H1 (cell line): Measurements from ENCODE around the gene WASF1. TPM values are rescaled to one million over a fixed set of nuclear protein-coding genes. Genes with fewer than 3 reads are reported as not detected.

ENCODE experiments used
- CBX5 ChIP-seq: fragments of 300-800, 300-1000 bp; sonication (generic); IDR thresholded peaks from 2 replicates; pipeline ENCODE4 v1.7.1; 2016; ENCODE audit warnings: antibody characterized with exemption, low read length, low read depth
- CHD2 ChIP-seq: IDR thresholded peaks from 2 replicates; pipeline ENCODE4 v1.6.1; 2012; ENCODE audit warnings: low read length, improper control_type of control experiment
- EGR1 ChIP-seq: IDR thresholded peaks from 2 replicates; pipeline ENCODE4 v1.6.1; 2011; ENCODE audit warnings: low read depth, low read length, borderline replicate concordance
- GABPA ChIP-seq: IDR thresholded peaks from 2 replicates; pipeline ENCODE4 v1.6.1; 2011; ENCODE audit warnings: mild to moderate bottlenecking, low read length, moderate library complexity, borderline replicate concordance; ENCODE audit not compliant: insufficient read depth
- NRF1 ChIP-seq: IDR thresholded peaks from 2 replicates; pipeline ENCODE4 v1.6.1; 2011; ENCODE audit warnings: mild to moderate bottlenecking, low read depth, low read length, improper control_type of control experiment
- SIX5 ChIP-seq: IDR thresholded peaks from 2 replicates; pipeline ENCODE4 v1.6.1; 2011; ENCODE audit warnings: mild to moderate bottlenecking, low read depth, low read length
- SP1 ChIP-seq: IDR thresholded peaks from 2 replicates; pipeline ENCODE4 v1.6.1; 2011; ENCODE audit warnings: low read depth, low read length
- polyA plus RNA-seq, 7 experiments: library from polyadenylated mRNA; depleted of rRNA in 3 of 7; stranded (reverse) in 5 of 7; unstranded in 2 of 7; fragments of >200 nt in 5 of 7; fragments of 200-250 nt in 2 of 7; gene quantifications; 1 replicate in 5 of 7; 2 replicates in 1 of 7; 4 replicates in 1 of 7; pipeline versions ENCODE4 v1.2.1 to v1.2.3, GENCODE V29; 2011 to 2013; ENCODE audit warnings: missing spikeins in 2 of 7, mixed read lengths in 2 of 7
- total RNA-seq: library from RNA; stranded (reverse); fragmentation: NEBNext Ultra II Directional; extraction: Animal tissue kit (Norgen Biotek cat#: 25700); gene quantifications from 2 replicates; pipeline ENCODE4 v1.2.1, GENCODE V29; 2021

The WASF1 gene
- total and polyA plus RNA-seq, 2 of the 8 experiments (the other 6 are each of a cell fraction or from before 2014, with no cell fraction given), result 37.6 to 39.9 TPM

- TF ChIP-seq NRF1 (no peak), CBX5 (no peak), EGR1 (no peak), CHD2 (no peak), SP1 (no peak), SIX5 (no peak), GABPA (no peak)
These were observed 77.1 kb downstream of the WASF1 start (continued) for GRCh38 chr6:110102411-110102810.
